ENCODE measurements around the gene KCNQ1. TPM values are rescaled to one million over a fixed set of nuclear protein-coding genes. Genes with fewer than 3 reads are reported as not detected.

The KCNQ1 gene
- total RNA-seq, 1 experiment from 2014 or later, result 2.3 TPM

DNA sequence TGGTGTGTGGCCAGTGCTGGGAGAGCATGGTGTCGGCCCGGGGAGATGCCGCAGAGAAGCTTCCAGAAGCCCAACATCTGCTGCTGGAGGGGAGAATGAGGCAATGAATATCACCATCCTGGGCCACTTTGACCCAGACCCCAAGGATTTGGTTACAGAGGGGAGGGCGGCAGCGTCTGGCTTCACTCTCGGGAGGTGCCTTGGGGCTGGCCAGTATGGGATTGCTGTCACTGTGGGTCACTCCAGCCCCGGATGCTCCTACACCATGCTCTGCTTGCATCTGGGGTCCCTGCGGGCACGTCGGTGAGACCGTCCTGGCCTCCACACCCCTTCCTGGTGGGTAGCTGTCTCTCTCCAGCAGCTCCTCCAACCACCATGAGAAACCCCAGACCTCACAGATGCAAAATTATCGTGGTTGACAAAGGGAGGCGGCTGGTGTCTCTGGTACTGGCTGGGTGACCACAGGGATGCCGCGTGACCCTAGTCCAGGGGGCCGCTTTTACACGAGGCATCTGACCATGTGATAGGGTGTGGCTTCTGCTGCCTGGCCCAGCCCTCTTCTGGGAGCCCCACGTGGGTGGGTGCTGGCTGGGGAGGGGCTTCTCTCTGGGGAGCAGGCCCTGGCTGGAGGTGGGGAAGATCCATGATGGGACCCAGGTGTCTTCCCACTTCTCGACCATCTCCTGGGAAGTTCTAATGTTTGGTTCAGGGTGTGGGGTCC lies 5.7 kb downstream of the KCNQ1 start:
- Mint-ChIP-seq H3K4me1 (peaks cover 0 to under 1% of the 10 kb centered on the region in 2 experiments; a peak in 1 of 4 replicates), H3K27me3 (ENCODE audit: low read depth) (peaks cover 100% of the 10 kb centered on the region), H3K36me3 (ENCODE audit: insufficient read depth in 1 of 3, low read depth in 3 of 3) (no peaks in the 10 kb centered on the region; a peak in 1 of 7 replicates), H3K4me3 (no peak overlapping the region), H3K27ac (no peak overlapping the region), H3K9me3 (peaks cover 0 to 4% of the 10 kb centered on the region in 2 experiments; a peak in 2 of 5 replicates)
- no peaks in the 10 kb centered on the region for H4K20me1 ChIP-seq (ENCODE audit: control insufficient read depth, insufficient read depth, insufficient read length)
- no peak overlapping the region for H2BK20ac ChIP-seq (ENCODE audit: low read depth, low read length, poor library complexity, severe bottlenecking)
- no peak overlapping the region for H3K4ac ChIP-seq (ENCODE audit: low read depth, low read length)
- no peak overlapping the region for H2BK15ac ChIP-seq (ENCODE audit: low read depth, low read length)
- H3K14ac ChIP-seq (ENCODE audit: insufficient read depth, low read length), result no peak overlapping the region
- no peak overlapping the region for H2BK120ac ChIP-seq (ENCODE audit: low read depth, low read length, poor library complexity, severe bottlenecking)
- WGBS (ENCODE audit: extremely low coverage, insufficient read length, low lambda C conversion rate), result no CpG with 5 or more reads among the region's 19 CpGs
- no peak overlapping the region for H4K8ac ChIP-seq (replicated peaks; ENCODE audit: insufficient read length, low read depth, low read length)
- no peak overlapping the region for H2AK5ac ChIP-seq (ENCODE audit: insufficient read length, low read length)
- H3K27ac ChIP-seq (ENCODE audit: insufficient read length, low read depth, low read length), result no peak overlapping the region
- no peak overlapping the region for H2BK5ac ChIP-seq (ENCODE audit: insufficient read length, low read length)
- no peak overlapping the region for H3K9ac ChIP-seq (ENCODE audit: extremely low read depth, insufficient read length, low read length)
- no peaks in the 10 kb centered on the region for H3K79me2 ChIP-seq (ENCODE audit: insufficient read depth, low read length)
- H3K56ac ChIP-seq (ENCODE audit: insufficient read length, low read depth, low read length), result no peak overlapping the region
- H3K79me1 ChIP-seq (ENCODE audit: insufficient read depth, low read depth, low read length, poor library complexity, severe bottlenecking), result no peaks in the 10 kb centered on the region
- H3K18ac ChIP-seq (ENCODE audit: insufficient read length, low read depth, low read length), result no peak overlapping the region
- H4K91ac ChIP-seq (ENCODE audit: insufficient read length, low read depth, low read length), result no peak overlapping the region
- no peak overlapping the region for H4K5ac ChIP-seq (ENCODE audit: insufficient read length, low read depth, low read length)
- H3K23me2 ChIP-seq (ENCODE audit: insufficient read length, low read depth, low read length, poor library complexity, severe bottlenecking), result peaks cover 3% of the 10 kb centered on the region
- H3K4me2 ChIP-seq (ENCODE audit: insufficient read depth, insufficient read length, low read length), result no peak overlapping the region
- no peaks in the 10 kb centered on the region for H3K9me3 ChIP-seq (ENCODE audit: control insufficient read depth, low read depth, low read length)
- H2AFZ ChIP-seq (ENCODE audit: low read length), result no peak overlapping the region
- no peak overlapping the region for H3T11ph ChIP-seq (ENCODE audit: low read length)
- no peaks in the 10 kb centered on the region for H3K4me1 ChIP-seq (ENCODE audit: insufficient read depth, low read length)
- H3K27me3 ChIP-seq (ENCODE audit: insufficient read depth, low read length), result peaks cover 21% of the 10 kb centered on the region; the same call in 1 of the 2 replicates
- TF ChIP-seq, protein P1, sequence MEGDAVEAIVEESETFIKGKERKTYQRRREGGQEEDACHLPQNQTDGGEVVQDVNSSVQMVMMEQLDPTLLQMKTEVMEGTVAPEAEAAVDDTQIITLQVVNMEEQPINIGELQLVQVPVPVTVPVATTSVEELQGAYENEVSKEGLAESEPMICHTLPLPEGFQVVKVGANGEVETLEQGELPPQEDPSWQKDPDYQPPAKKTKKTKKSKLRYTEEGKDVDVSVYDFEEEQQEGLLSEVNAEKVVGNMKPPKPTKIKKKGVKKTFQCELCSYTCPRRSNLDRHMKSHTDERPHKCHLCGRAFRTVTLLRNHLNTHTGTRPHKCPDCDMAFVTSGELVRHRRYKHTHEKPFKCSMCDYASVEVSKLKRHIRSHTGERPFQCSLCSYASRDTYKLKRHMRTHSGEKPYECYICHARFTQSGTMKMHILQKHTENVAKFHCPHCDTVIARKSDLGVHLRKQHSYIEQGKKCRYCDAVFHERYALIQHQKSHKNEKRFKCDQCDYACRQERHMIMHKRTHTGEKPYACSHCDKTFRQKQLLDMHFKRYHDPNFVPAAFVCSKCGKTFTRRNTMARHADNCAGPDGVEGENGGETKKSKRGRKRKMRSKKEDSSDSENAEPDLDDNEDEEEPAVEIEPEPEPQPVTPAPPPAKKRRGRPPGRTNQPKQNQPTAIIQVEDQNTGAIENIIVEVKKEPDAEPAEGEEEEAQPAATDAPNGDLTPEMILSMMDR (conservative IDR thresholded peaks at IDR 0.05), result no peak
- no peak for DNase-seq
- H2BK12ac ChIP-seq (ENCODE audit: insufficient read length, low read depth, low read length), result no peak overlapping the region
- H3K23ac ChIP-seq (ENCODE audit: insufficient read length, low read depth, low read length), result no peak overlapping the region

All from H9 (cell line).